ENCODE results near the gene NME3. TPM values are rescaled to one million over a fixed set of nuclear protein-coding genes. Genes with fewer than 3 reads are reported as not detected.

Gene NME3
- total and polyA plus RNA-seq, 2 donors from 2014 or later: 70.8 to 123 TPM

- FAIRE-seq: no peak
- Histone ChIP-seq H3K27ac (ENCODE audit: low read depth in 2 of 2, low read length in 2 of 2) (no peak overlapping the region), H3K9ac (ENCODE audit: low read length in 3 of 3) (no peak overlapping the region), H3K4me1 (ENCODE audit: control insufficient read depth in 2 of 3, insufficient read depth in 2 of 3, low read depth in 1 of 3, low read length in 3 of 3) (peaks cover 0 to 25% (median 9%) of the 10 kb centered on the region in 3 donors), H3K36me3 (ENCODE audit: control insufficient read depth in 2 of 3, insufficient read depth in 3 of 3, low read length in 3 of 3) (peaks cover 2 to 9% (median 4%) of the 10 kb centered on the region in 3 donors), H3K27me3 (ENCODE audit: control insufficient read depth, insufficient read depth, low read length) (no peaks in the 10 kb centered on the region), H3K9me3 (ENCODE audit: control insufficient read depth in 2 of 3, insufficient read depth in 1 of 3, low read length in 3 of 3) (no peaks in the 10 kb centered on the region), H3K4me3 (ENCODE audit: low read length in 3 of 3) (no peak overlapping the region)
- no peak for TF ChIP-seq CTCF (IDR thresholded peaks at IDR 0.05; ENCODE audit: borderline replicate concordance, extremely low read depth, insufficient read depth)
- intact Hi-C loops (cut with DNase I): no loop called here
- DNase-seq: peak in 1 of 5 donors; percentile 45
Measured at GRCh38 chr16:1775846-1776671, 4.7 kb upstream of the NME3 start.

- Histone ChIP-seq H3K9me3 (ENCODE audit: control insufficient read depth in 2 of 3, insufficient read depth in 1 of 3, low read length in 3 of 3) (no peaks in the 10 kb centered on the region), H3K27me3 (ENCODE audit: control insufficient read depth, insufficient read depth, low read length) (no peaks in the 10 kb centered on the region), H3K36me3 (ENCODE audit: control insufficient read depth in 2 of 3, insufficient read depth in 3 of 3, low read length in 3 of 3) (peaks cover 0 to 9% (median 4%) of the 10 kb centered on the region in 3 donors), H3K4me3 (ENCODE audit: low read length in 3 of 3) (no peak overlapping the region), H3K27ac (ENCODE audit: low read depth in 2 of 2, low read length in 2 of 2) (no peak overlapping the region), H3K4me1 (ENCODE audit: control insufficient read depth in 2 of 3, insufficient read depth in 2 of 3, low read depth in 1 of 3, low read length in 3 of 3) (peaks cover 0 to 26% (median 6%) of the 10 kb centered on the region in 3 donors), H3K9ac (ENCODE audit: low read length in 3 of 3) (no peak overlapping the region)
- TF ChIP-seq CTCF (IDR thresholded peaks at IDR 0.05; ENCODE audit: borderline replicate concordance, extremely low read depth, insufficient read depth): no peak
- FAIRE-seq (no peak), DNase-seq (peak in 1 of 5 donors; percentile 48)
- intact Hi-C loops (cut with DNase I): no loop called here
Measured at GRCh38 chr16:1775006-1775845, 3.9 kb upstream of the NME3 start.

GRCh38 chr16:1774448-1774780 is 3.1 kb upstream of the NME3 start:
- FAIRE-seq (no peak), DNase-seq (peak in 1 of 5 donors; percentile 52)
- H3K27me3 ChIP-seq (ENCODE audit: control insufficient read depth, insufficient read depth, low read length): no peaks in the 10 kb centered on the region
- H3K9ac ChIP-seq (ENCODE audit: low read length in 3 of 3): peak overlapping the region in 1 of 3 donors; percentile 55
- no peak for TF ChIP-seq CTCF (IDR thresholded peaks at IDR 0.05; ENCODE audit: borderline replicate concordance, extremely low read depth, insufficient read depth)
- H3K4me1 ChIP-seq (ENCODE audit: control insufficient read depth in 2 of 3, insufficient read depth in 2 of 3, low read depth in 1 of 3, low read length in 3 of 3): peaks cover 0 to 24% (median 6%) of the 10 kb centered on the region in 3 donors
- intact Hi-C loops (cut with DNase I): no loop called here
- H3K27ac ChIP-seq (ENCODE audit: low read depth in 2 of 2, low read length in 2 of 2): no peak overlapping the region
- H3K9me3 ChIP-seq (ENCODE audit: control insufficient read depth in 2 of 3, insufficient read depth in 1 of 3, low read length in 3 of 3): no peaks in the 10 kb centered on the region
- peaks cover 0 to 4% (median 4%) of the 10 kb centered on the region in 3 donors for H3K36me3 ChIP-seq (ENCODE audit: control insufficient read depth in 2 of 3, insufficient read depth in 3 of 3, low read length in 3 of 3)
- peak overlapping the region in 1 of 3 donors; percentile 76 for H3K4me3 ChIP-seq (ENCODE audit: low read length in 3 of 3)
